ENCODE measurements around the gene RBM33. TPM values are rescaled to one million over a fixed set of nuclear protein-coding genes. Genes with fewer than 3 reads are reported as not detected.

Gene RBM33
- total RNA-seq, 1 donor from 2014 or later = 21.8 TPM

DNA sequence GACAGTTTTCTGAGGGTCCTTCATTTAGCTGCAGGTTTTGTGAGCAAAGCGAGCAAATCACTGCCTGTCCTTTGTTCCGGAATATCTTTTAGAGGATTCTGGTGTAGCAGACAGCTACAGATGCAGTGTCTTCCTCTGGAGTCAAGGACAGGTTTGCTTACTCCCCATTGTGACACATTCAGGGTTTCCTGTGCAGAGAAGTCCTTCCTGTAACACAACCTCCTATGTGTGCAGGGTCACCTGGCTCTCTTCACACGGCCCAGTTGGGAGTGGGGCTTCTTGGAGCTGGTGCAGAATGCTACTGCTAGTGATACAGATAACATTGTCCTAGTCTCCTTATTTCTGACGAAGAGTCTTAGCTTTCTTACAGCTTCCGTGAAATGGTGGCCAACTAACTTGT is 47.9 kb downstream of the RBM33 start:
- no peak for DNase-seq (ENCODE audit: low read depth, low spot score)

GRCh38 chr7:155693826-155694225 is 49.4 kb downstream of the RBM33 start:
- DNase-seq (ENCODE audit: low read depth, low spot score) = no peak

DNA sequence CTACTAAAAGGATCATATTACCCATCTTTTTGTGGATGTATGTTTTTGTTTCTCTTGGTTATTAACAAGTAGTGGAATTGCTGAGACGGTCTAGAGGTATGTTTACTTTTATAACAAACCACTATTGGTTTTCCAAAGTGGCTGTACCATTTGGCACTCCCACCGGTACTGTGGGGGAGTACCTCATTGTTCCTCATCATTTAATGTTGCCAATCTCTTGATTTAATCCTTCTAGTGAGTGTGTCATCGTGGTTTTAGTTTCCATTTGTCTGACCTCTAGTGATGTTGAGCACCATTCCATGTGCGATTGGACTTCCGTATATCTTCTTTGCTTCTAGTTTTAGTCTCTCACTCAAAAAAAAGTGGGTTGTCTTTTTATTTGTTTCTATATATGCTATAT is 50.4 kb downstream of the RBM33 start:
- no peak for DNase-seq (ENCODE audit: low read depth, low spot score)

DNA sequence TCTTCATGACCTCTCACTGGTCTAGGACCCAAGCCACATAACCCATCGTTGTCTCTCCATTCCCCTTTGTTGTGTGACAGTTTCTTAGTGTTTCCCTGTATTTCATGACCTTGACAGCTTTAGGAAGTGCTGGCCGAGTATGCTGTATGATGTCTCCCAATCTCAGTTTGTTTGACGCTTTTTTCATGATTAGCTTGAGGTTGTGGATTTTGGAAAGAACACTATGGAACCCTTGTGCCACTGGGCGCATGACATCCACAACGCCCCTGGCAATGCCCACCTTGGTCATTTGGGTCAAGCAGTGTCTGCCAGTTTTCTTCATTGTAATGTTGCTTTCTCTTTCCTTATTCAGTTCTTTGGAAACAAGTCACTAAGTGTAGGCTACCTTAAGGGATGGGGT is 52.3 kb downstream of the RBM33 start:
- no peak for DNase-seq (ENCODE audit: low read depth, low spot score)

DNA sequence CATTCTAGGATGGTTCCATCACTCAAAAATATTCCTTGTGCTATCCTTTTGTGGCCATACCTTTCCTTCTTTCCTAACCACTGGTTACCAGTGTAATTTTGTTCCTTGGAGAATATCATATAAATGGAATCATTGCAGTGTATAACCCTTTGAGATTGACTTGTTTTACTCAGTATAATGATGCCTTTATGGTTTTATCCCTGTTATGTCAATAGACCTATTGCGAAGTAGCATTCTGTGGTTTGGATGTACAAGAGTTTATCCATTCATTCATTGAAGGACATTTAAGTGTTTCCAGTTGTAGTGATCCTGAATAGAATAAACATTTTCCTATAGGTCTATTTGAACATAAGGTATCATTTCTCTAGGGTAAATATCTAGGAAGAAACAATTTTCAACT is 54.2 kb downstream of the RBM33 start:
- DNase-seq (ENCODE audit: low read depth, low spot score) = no peak

DNA sequence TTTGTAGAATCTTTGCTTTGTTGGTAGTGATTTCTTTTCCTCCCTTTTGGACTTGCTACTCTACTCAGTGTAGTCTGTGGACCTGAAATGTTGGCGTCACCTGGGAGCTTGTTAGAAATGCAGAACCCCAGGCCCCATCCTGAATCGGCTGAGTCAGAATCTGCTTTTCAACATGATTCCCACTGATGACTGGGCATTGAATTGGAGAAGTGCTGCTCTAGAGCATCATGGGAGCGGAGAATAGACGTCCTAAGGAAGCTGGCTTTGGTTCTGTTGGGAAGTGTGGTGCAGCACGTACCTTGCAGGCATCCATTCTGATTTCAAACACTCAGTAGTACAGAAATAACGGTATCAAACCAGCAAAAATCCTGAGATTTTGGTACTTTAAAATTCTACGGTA is 54.7 kb downstream of the RBM33 start:
- DNase-seq (ENCODE audit: low read depth, low spot score) = no peak

- no peak for DNase-seq (ENCODE audit: low read depth, low spot score)
Observed at GRCh38 chr7:155700847-155701246, 56.4 kb downstream of the RBM33 start.

- no peak for DNase-seq (ENCODE audit: low read depth, low spot score)
Observed at GRCh38 chr7:155701972-155702544, 57.6 kb downstream of the RBM33 start.

GRCh38 chr7:155702616-155703015 is 58.2 kb downstream of the RBM33 start:
- no peak for DNase-seq (ENCODE audit: low read depth, low spot score)

- no peak for DNase-seq (ENCODE audit: low read depth, low spot score)
Observed at GRCh38 chr7:155705623-155706360, 61.3 kb downstream of the RBM33 start.

DNA sequence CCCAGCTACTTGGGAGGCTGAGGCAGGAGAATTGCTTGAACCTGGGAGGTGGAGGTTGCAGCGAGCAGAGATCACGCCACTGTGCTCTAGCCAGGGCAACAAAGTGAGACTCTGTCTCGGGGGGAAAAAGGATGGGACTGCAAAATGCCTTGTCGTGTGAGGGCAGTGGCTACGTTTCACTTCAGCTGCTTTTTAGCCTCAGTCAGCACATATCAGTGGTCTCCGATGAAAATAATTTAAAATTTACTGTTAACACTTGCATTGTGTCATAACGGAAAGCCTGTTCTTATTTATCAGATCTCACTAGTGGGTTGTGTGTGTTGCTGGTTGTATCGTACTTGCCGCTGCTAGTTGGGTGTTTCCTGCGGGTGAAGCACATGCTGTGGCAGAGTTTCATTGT is 61.9 kb downstream of the RBM33 start:
- no peak for DNase-seq (ENCODE audit: low read depth, low spot score)

DNA sequence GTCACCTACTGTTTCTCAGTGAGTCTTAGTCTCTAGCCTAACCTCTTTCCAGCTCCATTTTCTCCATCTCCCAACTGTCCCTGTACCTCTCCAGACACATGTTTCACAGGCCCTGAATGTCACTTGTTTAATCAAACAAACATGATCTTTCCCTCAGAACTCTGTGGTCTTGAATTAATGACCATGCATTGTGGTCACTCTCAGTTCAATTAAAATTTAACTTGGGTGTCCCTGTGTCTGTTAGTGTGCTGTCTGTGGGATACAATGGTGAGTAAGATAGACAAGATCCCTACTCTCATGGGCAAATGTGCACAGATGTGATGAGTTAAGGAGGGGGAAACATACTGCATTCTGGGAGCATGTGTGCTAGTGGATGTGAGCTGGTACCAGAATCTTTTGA is 65.0 kb downstream of the RBM33 start:
- no peak for DNase-seq (ENCODE audit: low read depth, low spot score)

DNA sequence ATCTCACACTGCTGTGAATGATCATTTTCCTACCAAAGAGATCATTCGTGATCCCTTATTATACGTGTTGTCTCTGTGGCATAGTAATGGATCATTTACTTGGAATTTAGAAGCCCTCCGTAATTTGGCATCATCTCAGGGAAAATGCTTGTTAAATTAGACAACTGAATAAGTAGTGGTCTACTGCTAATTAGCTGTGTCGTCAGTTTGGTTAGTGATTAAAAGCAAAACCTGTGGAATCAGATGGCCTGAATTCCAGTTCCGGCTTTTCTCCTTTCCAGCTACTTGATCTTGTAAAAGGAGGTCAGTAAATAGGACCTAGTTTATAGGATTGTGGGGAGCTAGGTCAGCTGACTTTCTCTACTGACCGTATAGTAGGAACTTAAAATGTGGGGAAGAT is 65.6 kb downstream of the RBM33 start:
- DNase-seq (ENCODE audit: low read depth, low spot score) = no peak

DNA sequence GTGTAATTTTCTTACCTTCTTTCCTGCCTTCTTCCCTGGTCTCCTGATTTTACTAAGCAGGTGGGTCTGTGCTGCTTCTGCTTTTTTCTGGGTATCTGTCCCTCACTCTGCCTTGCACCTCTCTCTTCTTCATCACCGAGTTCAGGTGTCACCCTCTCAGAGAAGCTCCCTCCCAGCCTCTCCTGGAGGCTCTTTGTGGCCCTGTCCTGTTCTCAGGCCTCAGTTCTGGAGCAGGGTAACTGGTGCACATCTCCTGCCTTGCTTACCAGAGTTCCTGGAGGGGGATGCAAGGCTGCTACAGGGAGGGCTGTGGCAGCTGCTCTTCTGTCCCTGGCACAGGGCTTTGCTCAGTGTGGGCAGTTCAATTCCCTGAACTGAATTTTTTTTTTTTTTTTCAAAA is 66.1 kb downstream of the RBM33 start:
- no peak for DNase-seq (ENCODE audit: low read depth, low spot score)

DNA sequence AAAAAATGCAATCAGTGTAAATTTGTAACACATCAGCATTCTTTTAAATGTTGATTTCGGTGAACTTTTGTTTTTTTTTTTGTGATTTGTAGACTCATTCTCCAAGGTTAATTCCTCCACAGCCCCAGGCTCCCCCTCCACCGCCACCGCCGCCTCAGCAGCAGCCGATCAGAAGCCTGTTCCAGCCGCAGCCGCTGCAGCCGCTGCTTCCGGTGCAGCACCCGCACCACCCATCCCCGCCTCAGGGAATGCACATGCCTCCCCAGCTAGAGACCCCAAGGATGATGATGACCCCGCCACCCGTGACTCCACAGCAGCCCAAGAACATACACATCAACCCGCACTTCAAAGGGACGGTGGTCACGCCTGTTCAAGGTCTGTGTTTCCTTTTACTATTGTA is 66.6 kb downstream of the RBM33 start:
- no peak for DNase-seq (ENCODE audit: low read depth, low spot score)

- DNase-seq (ENCODE audit: low read depth, low spot score) = no peak
Observed at GRCh38 chr7:155713384-155713783, 68.9 kb downstream of the RBM33 start.

DNA sequence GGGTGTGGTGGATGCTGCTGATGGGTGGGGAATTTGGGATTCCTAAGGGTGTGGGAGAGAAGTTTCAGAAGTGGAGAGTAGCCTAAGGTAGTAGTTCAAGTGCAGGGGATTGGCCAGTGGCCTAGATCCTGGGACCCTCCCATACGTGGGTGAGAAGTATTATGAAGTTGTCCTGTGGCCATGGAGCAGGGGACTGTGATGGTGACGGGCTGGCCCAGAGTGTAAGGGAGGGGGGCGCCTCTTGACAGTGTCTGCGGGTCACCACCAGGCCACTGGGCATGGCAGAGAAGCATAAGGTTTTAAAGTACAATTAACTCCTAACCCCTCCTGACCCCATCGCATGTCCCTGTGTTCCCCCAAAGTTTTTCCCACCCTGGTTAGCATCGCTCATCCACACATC is 70.2 kb downstream of the RBM33 start:
- no peak for DNase-seq (ENCODE audit: low read depth, low spot score)

- DNase-seq (ENCODE audit: low read depth, low spot score) = no peak
Observed at GRCh38 chr7:155715111-155715805, 70.8 kb downstream of the RBM33 start.

DNA sequence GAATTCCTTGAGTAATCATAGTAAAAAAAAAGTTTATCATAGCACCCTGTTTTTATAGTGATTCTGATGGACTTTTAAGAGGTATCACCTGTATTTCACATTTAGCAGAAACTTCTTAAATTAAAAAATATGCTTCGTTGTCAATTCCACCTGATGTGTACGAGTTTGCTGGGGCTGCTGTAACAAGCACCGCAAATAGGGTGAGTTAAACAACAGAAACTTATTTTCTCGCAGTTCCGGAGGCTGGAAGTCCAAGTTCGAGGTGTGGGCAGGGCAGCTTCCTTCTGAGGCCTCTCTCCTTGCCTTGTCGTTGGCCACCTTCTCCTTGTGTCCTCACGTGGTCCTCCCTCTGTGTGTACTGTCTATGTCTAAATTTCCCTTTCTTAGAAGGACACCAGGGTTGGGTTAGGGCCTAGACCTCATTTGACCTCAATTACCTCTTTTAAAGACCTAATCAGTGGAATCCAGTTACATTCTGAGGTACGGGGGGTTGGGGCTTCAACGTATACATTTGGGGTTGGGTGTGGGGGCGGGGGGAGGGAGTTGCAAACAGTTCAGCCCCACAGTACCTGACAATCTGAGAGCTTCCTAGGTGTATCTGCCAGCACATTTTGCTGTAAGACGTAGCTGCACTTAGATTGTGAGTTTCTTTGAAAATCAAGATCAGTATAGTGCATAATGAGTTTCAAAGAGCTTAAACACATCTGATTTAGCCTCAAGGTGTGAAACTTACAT is 72.7 kb downstream of the RBM33 start:
- DNase-seq (ENCODE audit: low read depth, low spot score) = no peak

GRCh38 chr7:155721056-155721455 is 76.6 kb downstream of the RBM33 start:
- DNase-seq (ENCODE audit: low read depth, low spot score) = no peak

GRCh38 chr7:155722118-155722517 is 77.7 kb downstream of the RBM33 start:
- DNase-seq (ENCODE audit: low read depth, low spot score) = no peak

DNA sequence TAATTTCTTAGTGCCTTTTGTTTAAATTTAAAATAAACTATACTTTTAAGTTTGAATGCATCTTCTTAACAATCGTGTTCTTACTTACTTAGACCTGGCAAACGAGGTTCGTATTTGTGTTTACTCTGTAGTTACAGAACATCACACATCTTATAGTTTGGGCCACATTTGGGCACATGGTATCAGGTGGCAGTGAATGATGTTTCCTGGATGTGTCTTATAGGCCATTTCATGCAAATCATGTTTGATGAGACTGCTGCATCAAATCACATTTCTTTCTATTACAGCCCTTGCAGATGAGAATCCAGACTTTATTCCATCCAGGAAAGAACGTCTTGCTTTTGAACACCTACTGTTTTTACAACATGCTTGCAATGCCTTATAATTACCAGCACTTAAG is 78.5 kb downstream of the RBM33 start:
- no peak for DNase-seq (ENCODE audit: low read depth, low spot score)
